GM23338 (cell line): ENCODE results near the gene RIPPLY1. TPM values are rescaled to one million over a fixed set of nuclear protein-coding genes. Genes with fewer than 3 reads are reported as not detected.
A peak's percentile ranks its signal among the peaks of the same experiment; 100 is the strongest.

Experiments
- ATAC-seq: fragments of 200-7000 bp; cut with Tn5 transposase; 3 replicates; pipeline ENCODE4 v1.9.1; 2020
- DNase-seq: peaks from one replicate; pipeline ENCODE4 v3.0.0-alpha.2; 2015; ENCODE audit warnings: low spot score
- H2AFZ ChIP-seq: fragments of 200-600 bp; sonication (generic); 2 replicates; pipeline ENCODE4 v1.8.0; 2016; ENCODE audit warnings: antibody characterized with exemption, mild to moderate bottlenecking, moderate library complexity
- H3F3A ChIP-seq: fragments of 200-600 bp; sonication (generic); replicated peaks from 2 replicates; pipeline ENCODE4 v1.8.0; 2017; ENCODE audit warnings: antibody characterized with exemption, mixed run types, low read depth
- H3K27ac ChIP-seq: fragments of 200-600 bp; sonication (generic); 2 replicates; pipeline ENCODE4 v1.6.1; 2016; ENCODE audit warnings: low read depth
- H3K27me3 ChIP-seq: fragments of 200-600 bp; sonication (generic); 2 replicates; pipeline ENCODE4 v1.8.0; 2016; ENCODE audit warnings: mild to moderate bottlenecking, mixed run types, moderate library complexity; ENCODE audit not compliant: insufficient read depth
- H3K36me3 ChIP-seq: fragments of 200-600 bp; sonication (generic); 2 replicates; pipeline ENCODE4 v1.8.0; 2016; ENCODE audit warnings: mild to moderate bottlenecking; ENCODE audit not compliant: insufficient read depth
- H3K4me1 ChIP-seq: fragments of 200-600 bp; sonication (generic); 2 replicates; pipeline ENCODE4 v1.8.0; 2016; ENCODE audit warnings: mild to moderate bottlenecking, moderate library complexity; ENCODE audit not compliant: insufficient read depth
- H3K4me2 ChIP-seq: fragments of 200-600 bp; sonication (generic); 2 replicates; pipeline ENCODE4 v1.7.1; 2017; ENCODE audit warnings: mixed run types
- H3K4me3 ChIP-seq: fragments of 200-600 bp; sonication (generic); 2 replicates; pipeline ENCODE4 v1.6.1; 2016; ENCODE audit warnings: mixed run types
- H3K79me2 ChIP-seq: fragments of 200-600 bp; sonication (generic); replicated peaks from 2 replicates; pipeline ENCODE4 v1.8.0; 2017; ENCODE audit warnings: mild to moderate bottlenecking; ENCODE audit not compliant: insufficient read depth
- H3K9me2 ChIP-seq: fragments of 200-600 bp; sonication (generic); 2 replicates; pipeline ENCODE4 v1.8.0; 2017; ENCODE audit not compliant: insufficient read depth
- H4K20me1 ChIP-seq: fragments of 200-600 bp; sonication (generic); replicated peaks from 2 replicates; pipeline ENCODE4 v1.8.0; 2017; ENCODE audit warnings: mild to moderate bottlenecking; ENCODE audit not compliant: insufficient read depth
- H3K27ac Mint-ChIP-seq: 2 replicates; pipeline ENCODE4 v1.8.0; 2020; ENCODE audit warnings: inconsistent platforms, mild to moderate bottlenecking, moderate library complexity, mixed read lengths
- H3K27me3 Mint-ChIP-seq: 3 replicates; pipeline ENCODE4 v1.8.0; 2022; ENCODE audit warnings: low read depth, mild to moderate bottlenecking, moderate library complexity, mixed read lengths, inconsistent platforms; ENCODE audit not compliant: insufficient read depth, poor library complexity
- H3K36me3 Mint-ChIP-seq: 3 replicates; pipeline ENCODE4 v1.8.0; 2021; ENCODE audit warnings: low read depth, mild to moderate bottlenecking, inconsistent platforms, moderate library complexity, mixed read lengths
- H3K4me1 Mint-ChIP-seq: 3 replicates; pipeline ENCODE4 v1.8.0; 2020; ENCODE audit warnings: mild to moderate bottlenecking, inconsistent platforms, mixed read lengths
- H3K4me3 Mint-ChIP-seq: 3 replicates; pipeline ENCODE4 v1.8.0; 2021; ENCODE audit warnings: moderate library complexity, mild to moderate bottlenecking, inconsistent platforms, mixed read lengths
- H3K9me3 Mint-ChIP-seq: 3 replicates; pipeline ENCODE4 v1.8.0; 2020; ENCODE audit warnings: moderate library complexity, mild to moderate bottlenecking, inconsistent platforms, mixed read lengths
- CREB1 ChIP-seq: fragments of 250-450 bp; sonication (Bioruptor Pico); IDR thresholded peaks from 2 replicates; pipeline ENCODE4 v1.5.0; 2020; ENCODE audit warnings: low read depth, mild to moderate bottlenecking, moderate library complexity
- CTCF ChIP-seq, 2 experiments: fragments of 200-600 bp in 1 of 2; sonication (generic) in 1 of 2; conservative IDR thresholded peaks; 2 replicates each; pipeline versions ENCODE4 v1.5.1 to v1.6.1; 2016 to 2017; ENCODE audit warnings: antibody characterized with exemption in 2 of 2, low read depth in 2 of 2, mild to moderate bottlenecking in 2 of 2, moderate library complexity in 1 of 2
- polyA plus RNA-seq: library from polyadenylated mRNA; unstranded; fragments of >200 nt; fragmentation: Nextera tagmentation; extraction: Ambion mirVana; gene quantifications from 2 replicates; pipeline ENCODE4 v1.2.1, GENCODE V29; 2016
- total RNA-seq: library from RNA; depleted of rRNA; stranded (reverse); fragments of >200 nt; shearing (Covaris generic); gene quantifications from 2 replicates; pipeline ENCODE4 v1.2.3, GENCODE V29; 2014; rRNA removed

The RIPPLY1 gene
- total and polyA plus RNA-seq, 2 experiments from 2014 or later, result not detected

GRCh38 chrX:106862972-106863688, 40.0 kb downstream of the RIPPLY1 start:
- Mint-ChIP-seq H3K27ac (no peak overlapping the region), H3K9me3 (no peaks in the 10 kb centered on the region), H3K27me3 (no peaks in the 10 kb centered on the region), H3K4me3 (no peak overlapping the region), H3K36me3 (no peaks in the 10 kb centered on the region), H3K4me1 (peaks cover 8% of the 10 kb centered on the region; the same call in 2 of the 3 replicates)
- Histone ChIP-seq H3K9me2 (no peaks in the 10 kb centered on the region), H3K79me2 (no peaks in the 10 kb centered on the region), H3K27me3 (no peaks in the 10 kb centered on the region), H2AFZ (no peak overlapping the region), H3K4me1 (no peaks in the 10 kb centered on the region), H3K4me3 (no peak overlapping the region), H3F3A (no peaks in the 10 kb centered on the region), H3K27ac (no peak overlapping the region), H3K4me2 (no peak overlapping the region), H4K20me1 (no peaks in the 10 kb centered on the region), H3K36me3 (no peaks in the 10 kb centered on the region)
- DNase-seq (peak; percentile 62), ATAC-seq (peak; percentile 92)
- peak; percentile 61 to 62 for TF ChIP-seq CTCF (conservative IDR thresholded peaks at IDR 0.05; ENCODE audit: low read depth in 2 of 2)
- no peak for TF ChIP-seq CREB1 (CRISPR knock-in tag)

Other genes with a start within 250 kb of the RIPPLY1 start
- 2.2 and 3.2 TPM in 2 replicates for gene RNF128, start 176.6 kb downstream of the RIPPLY1 start, total RNA-seq
- 1.2 TPM in 2 replicates for gene RNF128, start 176.6 kb downstream of the RIPPLY1 start, polyA plus RNA-seq
- 6.5 and 7.6 TPM in 2 replicates for gene TBC1D8B, start 100.7 kb downstream of the RIPPLY1 start, total RNA-seq
- gene TBC1D8B, start 100.7 kb downstream of the RIPPLY1 start, polyA plus RNA-seq, result 4.0 and 5.5 TPM in 2 replicates
- gene CLDN2, start 17.1 kb upstream of the RIPPLY1 start, total RNA-seq, result not detected in 2 replicates
- not detected in 2 replicates for gene CLDN2, start 17.1 kb upstream of the RIPPLY1 start, polyA plus RNA-seq
- gene MORC4, start 96.9 kb upstream of the RIPPLY1 start, total RNA-seq, result 1.7 and 2.1 TPM in 2 replicates
- gene MORC4, start 96.9 kb upstream of the RIPPLY1 start, polyA plus RNA-seq, result 1.6 and 2.0 TPM in 2 replicates
- 16.6 and 20.0 TPM in 2 replicates for gene RBM41, start 215.5 kb upstream of the RIPPLY1 start, total RNA-seq
- 13.4 and 21.9 TPM in 2 replicates for gene RBM41, start 215.5 kb upstream of the RIPPLY1 start, polyA plus RNA-seq